Right atrium auricular region (tissue), 2 donors: Measurements from ENCODE around the gene PTP4A2. TPM values are rescaled to one million over a fixed set of nuclear protein-coding genes. Genes with fewer than 3 reads are reported as not detected.

ENCODE experiments used
- DNase-seq: peaks from one replicate; pipeline ENCODE4 v3.0.0-alpha.2; 2019; ENCODE audit warnings: low spot score
- H3K27ac ChIP-seq, 2 donors: fragments of 200-600 bp; sonication (generic); 1 replicate in 1 of 2; 2 replicates in 1 of 2; pipeline ENCODE4 v1.5.1; 2016 to 2019
- H3K27me3 ChIP-seq, 2 donors: fragments of 200-600 bp; sonication (generic); one replicate each; pipeline versions ENCODE4 v1.5.1 to v1.6.0; 2017 to 2019
- H3K36me3 ChIP-seq: fragments of 200-600 bp; sonication (generic); one replicate; pipeline ENCODE4 v1.5.1; 2016
- H3K4me1 ChIP-seq, 2 donors: fragments of 200-600 bp; sonication (generic); one replicate each; pipeline versions ENCODE4 v1.5.1 to v1.6.0; 2017 to 2019
- H3K4me3 ChIP-seq, 2 donors: fragments of 200-600 bp; sonication (generic); 1 replicate in 1 of 2; 2 replicates in 1 of 2; pipeline ENCODE4 v1.5.1; 2017 to 2019; ENCODE audit warnings: mild to moderate bottlenecking in 1 of 2, moderate library complexity in 1 of 2
- H3K9me3 ChIP-seq, 2 donors: fragments of 200-600 bp; sonication (generic); one replicate each; pipeline ENCODE4 v1.5.1; 2019
- CTCF ChIP-seq, 2 donors: fragments of 200-600 bp; sonication (generic); IDR thresholded peaks; one replicate each; pipeline ENCODE4 v1.5.1; 2019; ENCODE audit warnings: antibody characterized with exemption in 2 of 2
- total RNA-seq, 2 donors: library from RNA; depleted of rRNA; stranded (reverse); fragments of >200 nt; gene quantifications; one replicate each; pipeline ENCODE4 v1.1.0, GENCODE V29; 2016

PTP4A2 gene
- total RNA-seq, 2 donors from 2014 or later, result 261 to 319 TPM

- Histone ChIP-seq H3K4me1 (peaks cover 2 to 10% of the 10 kb centered on the region in 2 donors), H3K9me3 (no peaks in the 10 kb centered on the region), H3K27ac (no peak overlapping the region), H3K4me3 (no peak overlapping the region), H3K27me3 (no peaks in the 10 kb centered on the region), H3K36me3 (peaks cover 54% of the 10 kb centered on the region)
- TF ChIP-seq CTCF (IDR thresholded peaks at IDR 0.05), result no peak
- DNase-seq, result no peak
These were observed 26.0 kb downstream of the PTP4A2 start for GRCh38 chr1:31911994-31912780.

GRCh38 chr1:31910933-31911332 lies 27.2 kb downstream of the PTP4A2 start:
- no peak for TF ChIP-seq CTCF (IDR thresholded peaks at IDR 0.05)
- H3K36me3 ChIP-seq, result peaks cover 66% of the 10 kb centered on the region
- no peak for DNase-seq
- H3K4me1 ChIP-seq, result peaks cover 2 to 10% of the 10 kb centered on the region in 2 donors
- H3K9me3 ChIP-seq, result no peaks in the 10 kb centered on the region
- H3K4me3 ChIP-seq, result no peak overlapping the region
- H3K27ac ChIP-seq, result no peak overlapping the region
- no peaks in the 10 kb centered on the region for H3K27me3 ChIP-seq

GRCh38 chr1:31909691-31910090 lies 28.5 kb downstream of the PTP4A2 start:
- no peak for DNase-seq
- H3K27ac ChIP-seq, result no peak overlapping the region
- no peaks in the 10 kb centered on the region for H3K9me3 ChIP-seq
- H3K27me3 ChIP-seq, result no peaks in the 10 kb centered on the region
- peaks cover 56% of the 10 kb centered on the region for H3K36me3 ChIP-seq
- peaks cover 2 to 10% of the 10 kb centered on the region in 2 donors for H3K4me1 ChIP-seq
- no peak overlapping the region for H3K4me3 ChIP-seq
- TF ChIP-seq CTCF (IDR thresholded peaks at IDR 0.05), result no peak

- H3K27ac ChIP-seq, result no peak overlapping the region
- H3K4me3 ChIP-seq, result no peak overlapping the region
- H3K27me3 ChIP-seq, result no peaks in the 10 kb centered on the region
- no peak for TF ChIP-seq CTCF (IDR thresholded peaks at IDR 0.05)
- peaks cover 44% of the 10 kb centered on the region for H3K36me3 ChIP-seq
- no peak for DNase-seq
- no peaks in the 10 kb centered on the region for H3K9me3 ChIP-seq
- H3K4me1 ChIP-seq, result peaks cover 1 to 2% of the 10 kb centered on the region in 2 donors
These were observed 31.6 kb downstream of the PTP4A2 start for GRCh38 chr1:31906557-31906956.

GRCh38 chr1:31905681-31906080 lies 32.5 kb downstream of the PTP4A2 start:
- no peak for TF ChIP-seq CTCF (IDR thresholded peaks at IDR 0.05)
- peaks cover 0 to 2% of the 10 kb centered on the region in 2 donors for H3K4me1 ChIP-seq
- peaks cover 44% of the 10 kb centered on the region for H3K36me3 ChIP-seq
- H3K9me3 ChIP-seq, result no peaks in the 10 kb centered on the region
- H3K27me3 ChIP-seq, result no peaks in the 10 kb centered on the region
- H3K4me3 ChIP-seq, result no peak overlapping the region
- no peak overlapping the region for H3K27ac ChIP-seq
- DNase-seq, result no peak

- Histone ChIP-seq H3K27me3 (no peaks in the 10 kb centered on the region), H3K36me3 (peaks cover 43% of the 10 kb centered on the region), H3K4me1 (no peaks in the 10 kb centered on the region), H3K27ac (no peak overlapping the region), H3K4me3 (no peak overlapping the region), H3K9me3 (no peaks in the 10 kb centered on the region)
- TF ChIP-seq CTCF (IDR thresholded peaks at IDR 0.05), result no peak
- DNase-seq, result no peak
These were observed 33.1 kb downstream of the PTP4A2 start for GRCh38 chr1:31905093-31905509.
